BLaER1 (cell line): Measurements from ENCODE around the gene ATP2B3.

ENCODE experiments used
- H3K27ac ChIP-seq: shearing (Covaris generic); formaldehyde crosslinking; 2 replicates; pipeline ENCODE4 v1.8.1; 2022
- H3K27me3 ChIP-seq: shearing (Covaris generic); formaldehyde crosslinking; 2 replicates; pipeline ENCODE4 v1.8.1; 2022
- H3K36me3 ChIP-seq: shearing (Covaris generic); formaldehyde crosslinking; 2 replicates; pipeline ENCODE4 v1.8.1; 2022
- H3K4me1 ChIP-seq: shearing (Covaris generic); formaldehyde crosslinking; 2 replicates; pipeline ENCODE4 v1.8.1; 2022
- H3K4me2 ChIP-seq: shearing (Covaris generic); formaldehyde crosslinking; 2 replicates; pipeline ENCODE4 v1.8.1; 2022
- H3K4me3 ChIP-seq: shearing (Covaris generic); formaldehyde crosslinking; 2 replicates; pipeline ENCODE4 v1.8.1; 2022
- H3K9ac ChIP-seq: shearing (Covaris generic); formaldehyde crosslinking; 2 replicates; pipeline ENCODE4 v1.8.1; 2022
- H3K9me3 ChIP-seq: shearing (Covaris generic); formaldehyde crosslinking; 2 replicates; pipeline ENCODE4 v1.8.1; 2022
- H4K20me1 ChIP-seq: shearing (Covaris generic); formaldehyde crosslinking; 2 replicates; pipeline ENCODE4 v1.8.1; 2022
- Cebpa-rat ChIP-seq: shearing (Covaris generic); IDR thresholded peaks from 2 replicates; pipeline ENCODE4 v1.8.1; 2022

The ATP2B3 gene

GRCh38 chrX:153625271-153626024 lies 108.0 kb downstream of the ATP2B3 start:
- H3K9ac ChIP-seq: no peak overlapping the region
- H3K9me3 ChIP-seq: no peaks in the 10 kb centered on the region
- H3K27me3 ChIP-seq: peaks cover 77% of the 10 kb centered on the region
- H3K36me3 ChIP-seq: no peaks in the 10 kb centered on the region
- H4K20me1 ChIP-seq: no peaks in the 10 kb centered on the region; the same call in 1 of the 2 replicates
- TF ChIP-seq Cebpa-rat: no peak
- no peak overlapping the region for H3K4me2 ChIP-seq
- H3K27ac ChIP-seq: no peak overlapping the region
- peaks cover 39% of the 10 kb centered on the region for H3K4me1 ChIP-seq
- no peak overlapping the region for H3K4me3 ChIP-seq

- Histone ChIP-seq H3K4me1 (peaks cover 39% of the 10 kb centered on the region), H3K9me3 (peaks cover 1% of the 10 kb centered on the region), H3K4me3 (no peak overlapping the region)
These were observed 108.7 kb downstream of the ATP2B3 start for GRCh38 chrX:153626025-153626633.

GRCh38 chrX:153626863-153627674 lies 109.6 kb downstream of the ATP2B3 start:
- no peak overlapping the region for H3K4me3 ChIP-seq

More at GRCh38 chrX:153626025-153626633, 108.7 kb downstream of the ATP2B3 start:
- H4K20me1 ChIP-seq: no peaks in the 10 kb centered on the region; the same call in 1 of the 2 replicates
- H3K4me2 ChIP-seq: no peak overlapping the region
- no peak overlapping the region for H3K9ac ChIP-seq
- H3K27me3 ChIP-seq: peaks cover 84% of the 10 kb centered on the region
- no peaks in the 10 kb centered on the region for H3K36me3 ChIP-seq
- no peak overlapping the region for H3K27ac ChIP-seq
- TF ChIP-seq Cebpa-rat: no peak

GRCh38 chrX:153627675-153628111 lies 110.3 kb downstream of the ATP2B3 start:
- Histone ChIP-seq H4K20me1 (no peaks in the 10 kb centered on the region; the same call in 1 of the 2 replicates), H3K4me1 (peaks cover 38% of the 10 kb centered on the region), H3K4me3 (no peak overlapping the region), H3K4me2 (peak overlapping the region; percentile 57), H3K27me3 (peaks cover 89% of the 10 kb centered on the region), H3K36me3 (no peaks in the 10 kb centered on the region), H3K9me3 (peaks cover 17% of the 10 kb centered on the region), H3K27ac (0 out of 2 replicates have a peak overlapping the region, but pooled peaks have one; percentile 9), H3K9ac (no peak overlapping the region)
- no peak for TF ChIP-seq Cebpa-rat

More at GRCh38 chrX:153626863-153627674, 109.6 kb downstream of the ATP2B3 start:
- Histone ChIP-seq H3K27me3 (peaks cover 89% of the 10 kb centered on the region), H3K27ac (0 out of 2 replicates have a peak overlapping the region, but pooled peaks have one; percentile 9), H3K9me3 (peaks cover 10% of the 10 kb centered on the region), H3K4me1 (peaks cover 39% of the 10 kb centered on the region), H3K36me3 (no peaks in the 10 kb centered on the region), H3K4me2 (peak overlapping the region; percentile 57), H4K20me1 (no peaks in the 10 kb centered on the region; the same call in 1 of the 2 replicates), H3K9ac (no peak overlapping the region)
- no peak for TF ChIP-seq Cebpa-rat

GRCh38 chrX:153628129-153628528 lies 110.7 kb downstream of the ATP2B3 start:
- H3K27me3 ChIP-seq: peaks cover 89% of the 10 kb centered on the region
- H4K20me1 ChIP-seq: no peaks in the 10 kb centered on the region; the same call in 1 of the 2 replicates
- H3K27ac ChIP-seq: no peak overlapping the region
- no peak for TF ChIP-seq Cebpa-rat
- peaks cover 33% of the 10 kb centered on the region for H3K4me1 ChIP-seq
- H3K9me3 ChIP-seq: peaks cover 18% of the 10 kb centered on the region
- H3K4me3 ChIP-seq: no peak overlapping the region
- no peaks in the 10 kb centered on the region for H3K36me3 ChIP-seq
- H3K9ac ChIP-seq: no peak overlapping the region
- H3K4me2 ChIP-seq: peak overlapping the region; percentile 57

GRCh38 chrX:153628665-153629064 lies 111.2 kb downstream of the ATP2B3 start:
- H3K4me1 ChIP-seq: peaks cover 28% of the 10 kb centered on the region
- no peak overlapping the region for H3K27ac ChIP-seq
- H3K27me3 ChIP-seq: peaks cover 88% of the 10 kb centered on the region
- H3K9me3 ChIP-seq: peaks cover 18% of the 10 kb centered on the region
- H3K36me3 ChIP-seq: no peaks in the 10 kb centered on the region
- no peaks in the 10 kb centered on the region; the same call in 1 of the 2 replicates for H4K20me1 ChIP-seq
- H3K4me3 ChIP-seq: no peak overlapping the region
- no peak overlapping the region for H3K9ac ChIP-seq
- H3K4me2 ChIP-seq: peak overlapping the region; percentile 57
- TF ChIP-seq Cebpa-rat: no peak

- no peak for TF ChIP-seq Cebpa-rat
- peaks cover 92% of the 10 kb centered on the region for H3K27me3 ChIP-seq
- H3K27ac ChIP-seq: no peak overlapping the region
- H3K4me2 ChIP-seq: no peak overlapping the region
- no peak overlapping the region for H3K4me3 ChIP-seq
- H3K9me3 ChIP-seq: peaks cover 18% of the 10 kb centered on the region
- H3K9ac ChIP-seq: no peak overlapping the region
- peaks cover 30% of the 10 kb centered on the region for H3K4me1 ChIP-seq
- H4K20me1 ChIP-seq: no peaks in the 10 kb centered on the region; the same call in 1 of the 2 replicates
- no peaks in the 10 kb centered on the region for H3K36me3 ChIP-seq
These were observed 113.9 kb downstream of the ATP2B3 start for GRCh38 chrX:153631346-153631745.

- H3K9ac ChIP-seq: no peak overlapping the region
- H3K36me3 ChIP-seq: no peaks in the 10 kb centered on the region
- no peak overlapping the region for H3K27ac ChIP-seq
- peaks cover 6% of the 10 kb centered on the region; the same call in 1 of the 2 replicates for H4K20me1 ChIP-seq
- no peak overlapping the region for H3K4me2 ChIP-seq
- H3K27me3 ChIP-seq: peaks cover 97% of the 10 kb centered on the region
- no peak overlapping the region for H3K4me3 ChIP-seq
- peaks cover 37% of the 10 kb centered on the region for H3K4me1 ChIP-seq
- peaks cover 18% of the 10 kb centered on the region for H3K9me3 ChIP-seq
- no peak for TF ChIP-seq Cebpa-rat
These were observed 114.6 kb downstream of the ATP2B3 start for GRCh38 chrX:153631907-153632594.
